Measurements from ENCODE around the gene PEX3.

Gene PEX3

DNA sequence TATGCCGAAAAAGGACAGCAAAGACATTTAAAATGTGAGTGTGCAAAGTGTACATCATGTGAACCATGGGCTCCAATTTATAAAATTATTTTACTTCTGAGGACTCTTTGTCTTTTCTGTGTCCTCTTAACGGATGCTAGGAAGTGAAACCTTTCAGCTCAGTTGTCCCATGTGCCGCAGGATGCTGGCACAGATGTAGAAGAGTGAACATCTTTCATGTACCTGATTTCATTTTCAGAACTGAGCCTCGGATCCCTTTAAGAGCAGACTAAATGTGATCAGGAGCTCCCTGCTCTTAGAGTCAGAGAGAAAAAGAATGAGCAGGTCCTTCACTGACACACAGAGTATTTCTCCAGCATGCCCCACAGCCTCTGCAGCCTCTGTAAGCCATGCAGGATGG is 88.5 kb downstream of the PEX3 start:
- DNase-seq (ENCODE audit: low spot score): no peak

DNA sequence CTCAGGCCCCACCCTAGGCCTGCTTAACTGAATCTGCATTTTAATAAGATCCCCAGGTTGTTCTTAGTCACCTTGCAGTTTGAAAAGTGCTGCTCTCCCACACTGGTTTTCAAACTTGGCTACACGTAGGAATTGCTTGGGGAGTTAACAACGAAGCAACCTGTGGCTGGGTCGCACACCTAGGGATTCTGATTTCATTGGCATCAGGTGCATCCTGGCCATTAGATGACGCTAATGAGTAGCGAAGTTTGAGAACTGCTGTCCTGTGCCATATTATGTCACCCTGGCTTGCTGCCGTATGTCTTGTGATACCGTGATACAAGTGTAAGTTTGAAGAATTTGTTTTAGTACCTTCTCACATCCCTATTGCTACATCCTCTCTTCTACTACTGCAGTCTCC is 89.1 kb downstream of the PEX3 start:
- DNase-seq (ENCODE audit: low spot score): no peak

DNA sequence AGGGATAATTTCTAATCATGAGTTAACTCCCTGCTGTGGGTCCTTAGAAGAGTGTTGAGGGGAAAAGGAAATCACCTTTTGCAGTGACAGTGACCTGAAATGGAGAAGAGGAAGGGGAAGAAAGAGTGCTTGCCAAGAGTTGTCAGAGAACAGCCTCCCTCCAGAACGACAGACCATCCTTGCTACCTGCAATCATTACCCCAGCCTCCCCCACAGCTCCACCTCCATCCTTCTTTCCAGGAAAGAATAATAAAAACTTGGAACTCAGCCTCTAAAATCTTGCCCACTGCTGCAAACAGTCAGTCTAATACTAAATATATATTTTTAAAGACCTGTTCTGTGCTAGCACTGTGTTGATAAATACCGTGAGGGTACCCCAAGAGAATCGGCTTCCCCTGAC is 89.6 kb downstream of the PEX3 start:
- no peak for DNase-seq (ENCODE audit: low spot score)
